D721Med (cell line): Measurements from ENCODE around the gene DISP3.

Experiments used
- DNase-seq: peaks from one replicate; pipeline ENCODE4 v3.0.0; 2011; ENCODE audit warnings: low spot score; ENCODE audit not compliant: insufficient read length
- FAIRE-seq: peaks from 2 replicates; lab custom pipeline; 2011; peaks lifted over from hg19 to GRCh38; lab: Jason Lieb, UNC
- CTCF ChIP-seq: IDR thresholded peaks from 2 replicates; pipeline ENCODE4 v1.5.1; 2012; ENCODE audit warnings: mild to moderate bottlenecking, control low read depth; ENCODE audit not compliant: insufficient read depth; ENCODE audit errors: missing control alignments

Gene DISP3

GRCh38 chr1:11534846-11535245 is 55.9 kb downstream of the DISP3 start:
- DNase-seq (no peak), FAIRE-seq (no peak)
- TF ChIP-seq CTCF: no peak

GRCh38 chr1:11535316-11535715 is 56.4 kb downstream of the DISP3 start:
- no peak for FAIRE-seq
- no peak for DNase-seq
- no peak for TF ChIP-seq CTCF

GRCh38 chr1:11535761-11536572 is 57.0 kb downstream of the DISP3 start:
- no peak for DNase-seq
- no peak for TF ChIP-seq CTCF

GRCh38 chr1:11536573-11537379 is 57.8 kb downstream of the DISP3 start:
- FAIRE-seq: no peak
- no peak for DNase-seq
- TF ChIP-seq CTCF: no peak

More at GRCh38 chr1:11535761-11536572, 57.0 kb downstream of the DISP3 start:
- no peak for FAIRE-seq

GRCh38 chr1:11537380-11537764 is 58.4 kb downstream of the DISP3 start:
- DNase-seq: no peak
- no peak for FAIRE-seq
- TF ChIP-seq CTCF: no peak

GRCh38 chr1:11537854-11538591 is 59.1 kb downstream of the DISP3 start:
- TF ChIP-seq CTCF: no peak
- FAIRE-seq: no peak
- no peak for DNase-seq
